Measurements from ENCODE around the gene LRTM2.

- TF ChIP-seq CTCF (IDR thresholded peaks at IDR 0.05) (no peak), POLR2A (IDR thresholded peaks at IDR 0.05) (no peak)
These were observed 27.0 kb downstream of the LRTM2 start for GRCh38 chr12:1847411-1847810.

Measured in body of pancreas (tissue), 4 donors.